ENCODE measurements around the gene WBP2.

The WBP2 gene

GRCh38 chr17:75834928-75835653 is 20.0 kb downstream of the WBP2 start:
- H3K36me3 ChIP-seq (ENCODE audit: low read length) = no peaks in the 10 kb centered on the region
- no peak overlapping the region for H3K27ac ChIP-seq (ENCODE audit: low read depth, low read length)
- H3K4me3 ChIP-seq (ENCODE audit: insufficient read depth, low read length, poor library complexity, severe bottlenecking) = no peak overlapping the region
- H3K9me3 ChIP-seq (ENCODE audit: insufficient read depth, low read length) = no peaks in the 10 kb centered on the region
- no peaks in the 10 kb centered on the region for H4K20me1 ChIP-seq (ENCODE audit: low read depth, low read length)
- no peaks in the 10 kb centered on the region for H3K79me2 ChIP-seq (ENCODE audit: insufficient read depth, low read length)
- no peak overlapping the region for H3K4me2 ChIP-seq (ENCODE audit: low read depth, low read length, poor library complexity, severe bottlenecking)
- no peaks in the 10 kb centered on the region for H3F3A ChIP-seq (ENCODE audit: insufficient read depth)
- no peak overlapping the region for H3K9ac ChIP-seq (ENCODE audit: low read length)
- no peak for TF ChIP-seq EZH2phosphoT487 (conservative IDR thresholded peaks at IDR 0.05; ENCODE audit: low read length)
- TF ChIP-seq CTCF (IDR thresholded peaks at IDR 0.05; ENCODE audit: insufficient read depth, low read length, poor library complexity, severe bottlenecking) = no peak
- no peak overlapping the region for H2AFZ ChIP-seq (ENCODE audit: low read depth, low read length, severe bottlenecking)
- no peaks in the 10 kb centered on the region for H3K9me2 ChIP-seq (replicated peaks; ENCODE audit: insufficient read depth, low read length)
- no peaks in the 10 kb centered on the region for H3K27me3 ChIP-seq (ENCODE audit: low read length)

GRCh38 chr17:75834279-75834920 is 20.7 kb downstream of the WBP2 start:
- no peak overlapping the region for H3K27ac ChIP-seq (ENCODE audit: low read depth, low read length)
- H4K20me1 ChIP-seq (ENCODE audit: low read depth, low read length) = no peaks in the 10 kb centered on the region
- no peaks in the 10 kb centered on the region for H3K79me2 ChIP-seq (ENCODE audit: insufficient read depth, low read length)
- H3K4me2 ChIP-seq (ENCODE audit: low read depth, low read length, poor library complexity, severe bottlenecking) = no peak overlapping the region
- TF ChIP-seq EZH2phosphoT487 (conservative IDR thresholded peaks at IDR 0.05; ENCODE audit: low read length) (no peak), CTCF (IDR thresholded peaks at IDR 0.05; ENCODE audit: insufficient read depth, low read length, poor library complexity, severe bottlenecking) (no peak)
- H3K27me3 ChIP-seq (ENCODE audit: low read length) = no peaks in the 10 kb centered on the region
- no peak overlapping the region for H3K9ac ChIP-seq (ENCODE audit: low read length)
- no peaks in the 10 kb centered on the region for H3K36me3 ChIP-seq (ENCODE audit: low read length)
- no peaks in the 10 kb centered on the region for H3K9me3 ChIP-seq (ENCODE audit: insufficient read depth, low read length)
- no peak overlapping the region for H3K4me3 ChIP-seq (ENCODE audit: insufficient read depth, low read length, poor library complexity, severe bottlenecking)
- no peak overlapping the region for H2AFZ ChIP-seq (ENCODE audit: low read depth, low read length, severe bottlenecking)
- H3K9me2 ChIP-seq (replicated peaks; ENCODE audit: insufficient read depth, low read length) = no peaks in the 10 kb centered on the region
- no peaks in the 10 kb centered on the region for H3F3A ChIP-seq (ENCODE audit: insufficient read depth)

GRCh38 chr17:75832652-75833400 is 22.3 kb downstream of the WBP2 start:
- Histone ChIP-seq H3K4me2 (ENCODE audit: low read depth, low read length, poor library complexity, severe bottlenecking) (no peak overlapping the region), H4K20me1 (ENCODE audit: low read depth, low read length) (no peaks in the 10 kb centered on the region), H3K9me3 (ENCODE audit: insufficient read depth, low read length) (no peaks in the 10 kb centered on the region), H3F3A (ENCODE audit: insufficient read depth) (no peaks in the 10 kb centered on the region), H2AFZ (ENCODE audit: low read depth, low read length, severe bottlenecking) (no peak overlapping the region), H3K27ac (ENCODE audit: low read depth, low read length) (no peak overlapping the region), H3K79me2 (ENCODE audit: insufficient read depth, low read length) (no peaks in the 10 kb centered on the region), H3K9me2 (replicated peaks; ENCODE audit: insufficient read depth, low read length) (no peaks in the 10 kb centered on the region), H3K9ac (ENCODE audit: low read length) (no peak overlapping the region), H3K36me3 (ENCODE audit: low read length) (no peaks in the 10 kb centered on the region), H3K27me3 (ENCODE audit: low read length) (no peaks in the 10 kb centered on the region), H3K4me3 (ENCODE audit: insufficient read depth, low read length, poor library complexity, severe bottlenecking) (no peak overlapping the region)
- no peak for TF ChIP-seq CTCF (IDR thresholded peaks at IDR 0.05; ENCODE audit: insufficient read depth, low read length, poor library complexity, severe bottlenecking)
- no peak for TF ChIP-seq EZH2phosphoT487 (conservative IDR thresholded peaks at IDR 0.05; ENCODE audit: low read length)
